ENCODE measurements around the gene PCDHAC2. TPM values are rescaled to one million over a fixed set of nuclear protein-coding genes. Genes with fewer than 3 reads are reported as not detected.

PCDHAC2 gene
- total RNA-seq, 4 donors from 2014 or later: 0.18 to 1.7 (median 0.43) TPM

GRCh38 chr5:141007791-141008190, 41.5 kb downstream of the PCDHAC2 start:
- Histone ChIP-seq H3K36me3 (no peaks in the 10 kb centered on the region), H3K4me3 (no peak overlapping the region), H3K27ac (no peak overlapping the region), H3K27me3 (no peaks in the 10 kb centered on the region), H3K4me1 (no peaks in the 10 kb centered on the region), H3K9me3 (no peaks in the 10 kb centered on the region)
- TF ChIP-seq POLR2A (IDR thresholded peaks at IDR 0.05) (no peak), CTCF (IDR thresholded peaks at IDR 0.05) (no peak)
- no peak for DNase-seq

GRCh38 chr5:141010047-141010793, 43.9 kb downstream of the PCDHAC2 start:
- Histone ChIP-seq H3K27ac (no peak overlapping the region), H3K9me3 (no peaks in the 10 kb centered on the region), H3K4me1 (no peaks in the 10 kb centered on the region), H3K27me3 (no peaks in the 10 kb centered on the region), H3K36me3 (no peaks in the 10 kb centered on the region), H3K4me3 (no peak overlapping the region)
- DNase-seq: no peak
- TF ChIP-seq POLR2A (IDR thresholded peaks at IDR 0.05) (no peak), CTCF (IDR thresholded peaks at IDR 0.05) (no peak)

GRCh38 chr5:141017943-141018342, 51.7 kb downstream of the PCDHAC2 start:
- no peak for TF ChIP-seq POLR2A (IDR thresholded peaks at IDR 0.05)
- no peak for TF ChIP-seq CTCF (IDR thresholded peaks at IDR 0.05)

More at GRCh38 chr5:141017943-141018342, 51.7 kb downstream of the PCDHAC2 start:
- H3K4me3 ChIP-seq: no peak overlapping the region
- H3K27me3 ChIP-seq: no peaks in the 10 kb centered on the region
- no peaks in the 10 kb centered on the region for H3K4me1 ChIP-seq
- no peak overlapping the region for H3K27ac ChIP-seq
- no peak for DNase-seq
- no peaks in the 10 kb centered on the region for H3K36me3 ChIP-seq
- H3K9me3 ChIP-seq: no peaks in the 10 kb centered on the region

Small RNA genes lying within 50 kb of the gene (small RNA-seq; reads per million reads assigned to genes)
- 0 reads per million in 2 donors for gene AC010223.1

Other genes with a start within 250 kb of the PCDHAC2 start
- not detected for gene PCDHA1, start 180.3 kb upstream of the PCDHAC2 start, total RNA-seq
- not detected for gene PCDHA2, start 171.6 kb upstream of the PCDHAC2 start, total RNA-seq
- under 1 TPM in 1 of 4 donors, not detected in 3; 0.27 TPM for gene PCDHA3, start 165.4 kb upstream of the PCDHAC2 start, total RNA-seq
- 1 to 10 TPM in 1 of 4 donors, under 1 TPM in 1, not detected in 2; 0.54 to 2.6 TPM for gene PCDHA4, start 159.4 kb upstream of the PCDHAC2 start, total RNA-seq
- gene PCDHA5, start 144.9 kb upstream of the PCDHAC2 start, total RNA-seq: under 1 TPM in 3 of 4 donors, not detected in 1; 0.27 to 0.88 (median 0.38) TPM
- gene PCDHA6, start 138.5 kb upstream of the PCDHAC2 start, total RNA-seq: under 1 TPM in 3 of 4 donors, not detected in 1; 0.35 to 0.57 (median 0.54) TPM
- 1 to 10 TPM in 2 of 4 donors, under 1 TPM in 1, not detected in 1; 0.27 to 1.7 (median 1.2) TPM for gene PCDHA7, start 132.2 kb upstream of the PCDHAC2 start, total RNA-seq
- gene PCDHA8, start 125.3 kb upstream of the PCDHAC2 start, total RNA-seq: 1 to 10 TPM in 1 of 4 donors, not detected in 3; 5.0 TPM
- gene PCDHA9, start 118.1 kb upstream of the PCDHAC2 start, total RNA-seq: under 1 TPM in 1 of 4 donors, not detected in 3; 0.83 TPM
- gene PCDHA10, start 110.6 kb upstream of the PCDHAC2 start, total RNA-seq: 1 to 10 TPM in 1 of 4 donors, under 1 TPM in 3; 0.38 to 5.8 (median 0.46) TPM
- gene PCDHA11, start 97.5 kb upstream of the PCDHAC2 start, total RNA-seq: 1 to 10 TPM in 1 of 4 donors, under 1 TPM in 3; 0.27 to 5.8 (median 0.40) TPM
- gene PCDHA12, start 91.2 kb upstream of the PCDHAC2 start, total RNA-seq: 1 to 10 TPM in 1 of 4 donors, under 1 TPM in 2, not detected in 1; 0.27 to 1.1 (median 0.83) TPM
- 1 to 10 TPM in 1 of 4 donors, under 1 TPM in 1, not detected in 2; 0.27 to 3.3 TPM for gene PCDHA13, start 84.4 kb upstream of the PCDHAC2 start, total RNA-seq
- 1 to 10 TPM in 1 of 4 donors, under 1 TPM in 1, not detected in 2; 0.54 to 2.5 TPM for gene PCDHAC1, start 40.2 kb upstream of the PCDHAC2 start, total RNA-seq
- gene PCDHB1, start 84.9 kb downstream of the PCDHAC2 start, total RNA-seq: not detected
- gene PCDHB2, start 128.1 kb downstream of the PCDHAC2 start, total RNA-seq: 1 to 10 TPM in 1 of 4 donors, under 1 TPM in 3; 0.35 to 1.3 (median 0.65) TPM
- 1 to 10 TPM in 2 of 4 donors, under 1 TPM in 1, not detected in 1; 0.70 to 4.1 (median 1.1) TPM for gene PCDHB3, start 134.0 kb downstream of the PCDHAC2 start, total RNA-seq
- gene PCDHB4, start 155.3 kb downstream of the PCDHAC2 start, total RNA-seq: 1 to 10 TPM in 2 of 4 donors, under 1 TPM in 1, not detected in 1; 0.80 to 6.6 (median 1.2) TPM
- under 1 TPM in 1 of 4 donors, not detected in 3; 0.18 TPM for gene PCDHB5, start 168.7 kb downstream of the PCDHAC2 start, total RNA-seq
- gene PCDHB6, start 183.6 kb downstream of the PCDHAC2 start, total RNA-seq: under 1 TPM in 1 of 4 donors, not detected in 3; 0.54 TPM
- under 1 TPM in 2 of 4 donors, not detected in 2; 0.53 to 0.54 TPM for gene PCDHB7, start 206.2 kb downstream of the PCDHAC2 start, total RNA-seq
- gene PCDHB8, start 211.3 kb downstream of the PCDHAC2 start, total RNA-seq: not detected
- 1 to 10 TPM in 1 of 4 donors, under 1 TPM in 2, not detected in 1; 0.35 to 5.8 (median 0.40) TPM for gene PCDHB16, start 215.9 kb downstream of the PCDHAC2 start, total RNA-seq
- gene PCDHB9, start 220.7 kb downstream of the PCDHAC2 start, total RNA-seq: 1 to 10 TPM in 1 of 4 donors, under 1 TPM in 3; 0.18 to 1.7 (median 0.39) TPM
- gene PCDHB10, start 225.9 kb downstream of the PCDHAC2 start, total RNA-seq: under 1 TPM in 3 of 4 donors, not detected in 1; 0.54 to 0.83 (median 0.76) TPM
- 1 to 10 TPM in 1 of 4 donors, under 1 TPM in 1, not detected in 2; 0.27 to 2.8 TPM for gene PCDHB11, start 233.2 kb downstream of the PCDHAC2 start, total RNA-seq
- 1 to 10 TPM in 1 of 4 donors, under 1 TPM in 3; 0.35 to 4.1 (median 0.88) TPM for gene PCDHB12, start 242.2 kb downstream of the PCDHAC2 start, total RNA-seq
- under 1 TPM; 0.13 to 0.83 (median 0.32) TPM for gene PCDHB13, start 247.4 kb downstream of the PCDHAC2 start, total RNA-seq

Data from Peyer's patch (tissue), 4 donors.